MM.1S (cell line): ENCODE data around the gene SP3.

Source experiments
- DNase-seq: peaks from one replicate; pipeline ENCODE4 v3.0.0-alpha.2; 2015
- H2AFZ ChIP-seq: fragments of 300-600 bp; sonication (generic); 2 replicates; pipeline ENCODE4 v1.6.0; 2016; ENCODE audit warnings: antibody characterized with exemption, low read length
- H3F3A ChIP-seq: fragments of 300-600 bp; sonication (generic); 2 replicates; pipeline ENCODE4 v1.6.1; 2016; ENCODE audit warnings: mild to moderate bottlenecking, antibody characterized with exemption, low read length, moderate library complexity, mixed read lengths; ENCODE audit not compliant: insufficient read depth
- H3K27ac ChIP-seq: fragments of 300-600 bp; sonication (generic); 2 replicates; pipeline ENCODE4 v1.5.1; 2016; ENCODE audit warnings: mild to moderate bottlenecking, low read length
- H3K27me3 ChIP-seq: fragments of 300-600 bp; sonication (generic); replicated peaks from 2 replicates; pipeline ENCODE4 v1.6.0; 2016; ENCODE audit warnings: low read length; ENCODE audit not compliant: insufficient read depth
- H3K36me3 ChIP-seq: fragments of 300-600 bp; sonication (generic); replicated peaks from 2 replicates; pipeline ENCODE4 v1.6.1; 2016; ENCODE audit warnings: mild to moderate bottlenecking, low read length, mixed read lengths; ENCODE audit not compliant: insufficient read depth
- H3K4me1 ChIP-seq: fragments of 300-600 bp; sonication (generic); 2 replicates; pipeline ENCODE4 v1.6.1; 2016; ENCODE audit warnings: low read length, mixed read lengths
- H3K4me2 ChIP-seq: fragments of 300-600 bp; sonication (generic); 2 replicates; pipeline ENCODE4 v1.6.0; 2016; ENCODE audit warnings: low read depth, low read length
- H3K4me3 ChIP-seq: fragments of 300-600 bp; sonication (generic); 2 replicates; pipeline ENCODE4 v1.5.1; 2016; ENCODE audit warnings: low read length, mixed read lengths
- H3K79me2 ChIP-seq: fragments of 300-600 bp; sonication (generic); 2 replicates; pipeline ENCODE4 v1.6.1; 2016; ENCODE audit warnings: mixed run types, low read length, mixed read lengths
- H3K9ac ChIP-seq: fragments of 300-600 bp; sonication (generic); 2 replicates; pipeline ENCODE4 v1.6.1; 2016; ENCODE audit warnings: low read length, mixed read lengths
- H3K9me2 ChIP-seq: fragments of 300-600 bp; sonication (generic); replicated peaks from 2 replicates; pipeline ENCODE4 v1.6.1; 2016; ENCODE audit warnings: mild to moderate bottlenecking, low read length, mixed read lengths; ENCODE audit not compliant: insufficient read depth
- H3K9me3 ChIP-seq: fragments of 300-600 bp; sonication (generic); replicated peaks from 2 replicates; pipeline ENCODE4 v1.6.1; 2016; ENCODE audit warnings: mild to moderate bottlenecking, low read length, mixed read lengths; ENCODE audit not compliant: insufficient read depth
- H4K20me1 ChIP-seq: fragments of 300-600 bp; sonication (generic); 2 replicates; pipeline ENCODE4 v1.6.1; 2016; ENCODE audit warnings: mild to moderate bottlenecking, low read length, moderate library complexity, mixed read lengths; ENCODE audit not compliant: insufficient read depth
- CTCF ChIP-seq: fragments of 300-600 bp; sonication (generic); IDR thresholded peaks from 2 replicates; pipeline ENCODE4 v1.5.1; 2016; ENCODE audit warnings: antibody characterized with exemption, low read length, mixed read lengths
- EZH2 ChIP-seq: fragments of 300-600 bp; sonication (generic); optimal IDR thresholded peaks from 2 replicates; pipeline ENCODE3; 2017; ENCODE audit warnings: low read depth, mild to moderate bottlenecking, antibody characterized with exemption, low read length, mixed read lengths
- EZH2phosphoT487 ChIP-seq: fragments of 300-600 bp; sonication (generic); IDR thresholded peaks from 2 replicates; pipeline ENCODE4 v1.6.1; 2018; ENCODE audit warnings: antibody characterized with exemption, low read length

SP3 gene

GRCh38 chr2:173962583-173963110, 2.5 kb downstream of the SP3 start:
- no peak for TF ChIP-seq EZH2phosphoT487
- no peak for TF ChIP-seq CTCF
- TF ChIP-seq EZH2: no peak
- no peaks in the 10 kb centered on the region for H3K9me3 ChIP-seq
- no peak overlapping the region for H2AFZ ChIP-seq
- H4K20me1 ChIP-seq: peaks cover 33% of the 10 kb centered on the region
- H3K4me3 ChIP-seq: peak overlapping the region; percentile 76
- peaks cover 5% of the 10 kb centered on the region; the same call in 1 of the 2 replicates for H3K36me3 ChIP-seq
- no peaks in the 10 kb centered on the region for H3K9me2 ChIP-seq
- peaks cover 70% of the 10 kb centered on the region for H3K79me2 ChIP-seq
- H3K9ac ChIP-seq: peak overlapping the region; percentile 92
- peak overlapping the region; percentile 99 for H3K27ac ChIP-seq
- peaks cover 25% of the 10 kb centered on the region for H3F3A ChIP-seq
- H3K4me2 ChIP-seq: peak overlapping the region; percentile 74
- peaks cover 17% of the 10 kb centered on the region for H3K4me1 ChIP-seq
- no peak for DNase-seq
- no peaks in the 10 kb centered on the region for H3K27me3 ChIP-seq

DNA sequence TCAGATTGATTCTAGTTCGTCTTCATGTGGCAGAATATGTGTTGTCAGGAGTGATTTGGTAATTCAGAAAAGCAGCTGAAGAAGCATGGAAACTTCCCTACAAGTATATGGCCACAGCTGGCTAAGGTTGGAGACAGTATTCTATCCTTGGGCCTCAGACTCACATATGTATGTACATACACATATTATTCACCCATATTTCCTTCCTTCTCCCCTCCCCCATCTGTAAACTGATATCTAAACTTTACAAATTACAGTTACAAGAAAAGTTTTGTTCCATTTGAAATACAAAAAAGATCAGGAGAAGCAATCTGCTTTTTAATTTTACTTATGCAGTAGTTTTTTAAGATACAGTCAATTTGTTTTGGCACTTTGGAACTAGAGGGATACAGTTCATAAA, 3.1 kb downstream of the SP3 start:
- peak overlapping the region; percentile 99; the same call in 1 of the 2 replicates for H3K27ac ChIP-seq
- H4K20me1 ChIP-seq: peaks cover 40% of the 10 kb centered on the region
- H3F3A ChIP-seq: peaks cover 25% of the 10 kb centered on the region

GRCh38 chr2:173961346-173961705, 3.8 kb downstream of the SP3 start:
- H3F3A ChIP-seq: peaks cover 25% of the 10 kb centered on the region
- H3K27ac ChIP-seq: no peak overlapping the region
- peaks cover 47% of the 10 kb centered on the region for H4K20me1 ChIP-seq
- DNase-seq: no peak
- peak overlapping the region; percentile 74 for H3K4me2 ChIP-seq
- peaks cover 5% of the 10 kb centered on the region; the same call in 1 of the 2 replicates for H3K36me3 ChIP-seq
- H3K79me2 ChIP-seq: peaks cover 74% of the 10 kb centered on the region
- H2AFZ ChIP-seq: no peak overlapping the region
- H3K9me3 ChIP-seq: no peaks in the 10 kb centered on the region
- H3K9me2 ChIP-seq: no peaks in the 10 kb centered on the region
- TF ChIP-seq EZH2: no peak
- TF ChIP-seq EZH2phosphoT487: no peak
- TF ChIP-seq CTCF: no peak
- peak overlapping the region; percentile 76 for H3K4me3 ChIP-seq
- no peaks in the 10 kb centered on the region for H3K27me3 ChIP-seq
- H3K9ac ChIP-seq: no peak overlapping the region; the same call in 1 of the 2 replicates
- H3K4me1 ChIP-seq: peaks cover 19% of the 10 kb centered on the region

More for the DNA sequence above, 3.1 kb downstream of the SP3 start:
- Histone ChIP-seq H3K4me3 (peak overlapping the region; percentile 76), H2AFZ (no peak overlapping the region), H3K79me2 (peaks cover 74% of the 10 kb centered on the region), H3K9ac (peak overlapping the region; percentile 92), H3K4me2 (peak overlapping the region; percentile 74), H3K4me1 (peaks cover 23% of the 10 kb centered on the region), H3K36me3 (peaks cover 5% of the 10 kb centered on the region; the same call in 1 of the 2 replicates), H3K27me3 (no peaks in the 10 kb centered on the region), H3K9me2 (no peaks in the 10 kb centered on the region), H3K9me3 (no peaks in the 10 kb centered on the region)
- DNase-seq: peak; percentile 30
- TF ChIP-seq EZH2phosphoT487 (no peak), EZH2 (no peak), CTCF (no peak)
